Measurements from ENCODE around the gene FGF12.

The FGF12 gene

GRCh38 chr3:192129586-192129985 is 597.8 kb downstream of the FGF12 start:
- CTCF ChIA-PET = no interaction called here
- TF ChIP-seq CTCF (IDR thresholded peaks at IDR 0.05; ENCODE audit: insufficient read depth, low read length, missing control alignments) = no peak
- POLR2A ChIA-PET = no interaction called here

GRCh38 chr3:192128922-192129321 is 598.4 kb downstream of the FGF12 start:
- ChIA-PET POLR2A (no interaction called here), CTCF (no interaction called here)
- no peak overlapping the region for H3K4me3 ChIP-seq (ENCODE audit: low read depth, low read length)
- no peak for DNase-seq (ENCODE audit: low read depth, low spot score)
- no peak for TF ChIP-seq CTCF (IDR thresholded peaks at IDR 0.05; ENCODE audit: insufficient read depth, low read length, missing control alignments)

More at GRCh38 chr3:192129586-192129985, 597.8 kb downstream of the FGF12 start:
- H3K4me3 ChIP-seq (ENCODE audit: low read depth, low read length) = no peak overlapping the region
- DNase-seq (ENCODE audit: low read depth, low spot score) = no peak

- no peak for TF ChIP-seq CTCF (IDR thresholded peaks at IDR 0.05; ENCODE audit: insufficient read depth, low read length, missing control alignments)
- no peak for DNase-seq (ENCODE audit: low read depth, low spot score)
- POLR2A ChIA-PET = no interaction called here
- H3K4me3 ChIP-seq (ENCODE audit: low read depth, low read length) = no peak overlapping the region
- CTCF ChIA-PET = no interaction called here
Measured at GRCh38 chr3:192128060-192128459, 599.3 kb downstream of the FGF12 start.

GRCh38 chr3:192122832-192123594 is 604.3 kb downstream of the FGF12 start:
- H3K4me3 ChIP-seq (ENCODE audit: low read depth, low read length) = no peak overlapping the region
- ChIA-PET CTCF (no interaction called here), POLR2A (no interaction called here)
- no peak for DNase-seq (ENCODE audit: low read depth, low spot score)
- no peak for TF ChIP-seq CTCF (IDR thresholded peaks at IDR 0.05; ENCODE audit: insufficient read depth, low read length, missing control alignments)

- ChIA-PET POLR2A (no interaction called here), CTCF (no interaction called here)
- DNase-seq (ENCODE audit: low read depth, low spot score) = no peak
- TF ChIP-seq CTCF (IDR thresholded peaks at IDR 0.05; ENCODE audit: insufficient read depth, low read length, missing control alignments) = no peak
- no peak overlapping the region for H3K4me3 ChIP-seq (ENCODE audit: low read depth, low read length)
Measured at GRCh38 chr3:192121923-192122322, 605.4 kb downstream of the FGF12 start.

GRCh38 chr3:192108820-192109219 is 618.5 kb downstream of the FGF12 start:
- no peak overlapping the region for H3K4me3 ChIP-seq (ENCODE audit: low read depth, low read length)
- no peak for TF ChIP-seq CTCF (IDR thresholded peaks at IDR 0.05; ENCODE audit: insufficient read depth, low read length, missing control alignments)
- CTCF ChIA-PET = no interaction called here
- POLR2A ChIA-PET = no interaction called here
- DNase-seq (ENCODE audit: low read depth, low spot score) = no peak
